BE2C (cell line): ENCODE results near the gene TMEM138.

Experiments
- DNase-seq: peaks from one replicate; pipeline ENCODE4 v3.0.0-alpha.2; 2020
- H3K27me3 ChIP-seq: fragments of 250-450 bp; sonication (Bioruptor Pico); 2 replicates; pipeline ENCODE4 v1.5.1; 2020; ENCODE audit warnings: mild to moderate bottlenecking
- H3K36me3 ChIP-seq: fragments of 250-450 bp; sonication (Bioruptor Pico); 2 replicates; pipeline ENCODE4 v1.5.1; 2020; ENCODE audit warnings: mild to moderate bottlenecking
- H3K4me1 ChIP-seq: fragments of 250-450 bp; sonication (Bioruptor Pico); 2 replicates; pipeline ENCODE4 v1.5.1; 2020
- H3K4me3 ChIP-seq: 2 replicates; pipeline ENCODE4 v1.5.1; 2011; ENCODE audit warnings: low read depth, low read length
- H3K9me3 ChIP-seq: fragments of 250-450 bp; sonication (Bioruptor Pico); 2 replicates; pipeline ENCODE4 v1.5.1; 2020
- TF ChIP-seq, protein P1 (sequence below): IDR thresholded peaks from 2 replicates; pipeline ENCODE4 v1.5.1; 2012; ENCODE audit warnings: mild to moderate bottlenecking, low read depth, low read length

The TMEM138 gene

DNA sequence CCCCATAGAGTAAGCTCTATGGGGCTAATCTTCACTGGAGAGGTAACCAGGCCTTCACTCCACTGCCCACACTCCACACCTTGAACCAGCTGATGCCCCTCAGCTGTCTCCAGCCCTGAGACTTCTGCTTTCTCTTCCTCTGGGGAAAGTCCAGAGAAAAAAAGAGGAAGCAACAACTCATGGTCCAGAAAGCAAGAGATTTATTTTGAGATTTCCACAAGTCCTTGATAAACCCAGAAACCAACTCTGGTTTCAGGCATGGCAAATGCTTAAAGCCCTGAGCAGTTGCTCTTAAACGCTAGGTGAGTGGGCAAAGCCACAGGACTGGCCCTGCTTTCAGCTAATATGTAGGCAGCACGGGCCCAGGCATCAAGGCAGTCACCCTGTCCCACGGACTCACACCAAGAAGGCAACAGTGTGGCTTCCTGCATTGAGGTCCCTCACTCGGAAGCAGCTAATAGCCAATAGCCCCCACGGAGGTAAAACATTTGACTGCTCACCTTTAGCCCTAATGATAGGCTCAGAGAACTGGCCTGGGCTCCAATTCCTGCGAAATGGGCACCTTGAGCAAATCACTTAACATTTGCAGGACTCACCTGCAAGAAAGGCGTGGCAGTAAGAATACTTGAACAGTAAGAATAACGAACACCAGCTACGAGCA, 4.8 kb upstream of the TMEM138 start:
- no peak for DNase-seq
- TF ChIP-seq, protein P1, sequence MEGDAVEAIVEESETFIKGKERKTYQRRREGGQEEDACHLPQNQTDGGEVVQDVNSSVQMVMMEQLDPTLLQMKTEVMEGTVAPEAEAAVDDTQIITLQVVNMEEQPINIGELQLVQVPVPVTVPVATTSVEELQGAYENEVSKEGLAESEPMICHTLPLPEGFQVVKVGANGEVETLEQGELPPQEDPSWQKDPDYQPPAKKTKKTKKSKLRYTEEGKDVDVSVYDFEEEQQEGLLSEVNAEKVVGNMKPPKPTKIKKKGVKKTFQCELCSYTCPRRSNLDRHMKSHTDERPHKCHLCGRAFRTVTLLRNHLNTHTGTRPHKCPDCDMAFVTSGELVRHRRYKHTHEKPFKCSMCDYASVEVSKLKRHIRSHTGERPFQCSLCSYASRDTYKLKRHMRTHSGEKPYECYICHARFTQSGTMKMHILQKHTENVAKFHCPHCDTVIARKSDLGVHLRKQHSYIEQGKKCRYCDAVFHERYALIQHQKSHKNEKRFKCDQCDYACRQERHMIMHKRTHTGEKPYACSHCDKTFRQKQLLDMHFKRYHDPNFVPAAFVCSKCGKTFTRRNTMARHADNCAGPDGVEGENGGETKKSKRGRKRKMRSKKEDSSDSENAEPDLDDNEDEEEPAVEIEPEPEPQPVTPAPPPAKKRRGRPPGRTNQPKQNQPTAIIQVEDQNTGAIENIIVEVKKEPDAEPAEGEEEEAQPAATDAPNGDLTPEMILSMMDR: no peak

DNA sequence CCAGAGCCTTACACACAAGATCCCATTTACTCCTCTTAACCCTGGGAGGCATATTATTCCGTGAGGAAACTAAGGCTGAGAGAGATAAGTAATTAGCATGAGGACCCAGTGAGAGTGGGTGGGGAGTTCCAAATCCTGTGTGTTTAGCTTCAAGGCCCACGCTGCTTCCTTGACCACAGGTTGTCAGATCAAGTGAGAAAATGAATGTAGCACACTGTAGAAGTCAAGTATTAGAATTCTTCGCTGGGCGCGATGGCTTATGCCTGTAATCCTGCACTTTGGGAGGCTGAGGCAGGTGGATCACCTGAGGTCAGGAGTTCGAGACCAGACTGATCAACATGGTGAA, 4.3 kb upstream of the TMEM138 start:
- Histone ChIP-seq H3K4me3 (no peak overlapping the region), H3K36me3 (no peaks in the 10 kb centered on the region; the same call in 1 of the 2 replicates), H3K27me3 (no peaks in the 10 kb centered on the region), H3K9me3 (no peaks in the 10 kb centered on the region), H3K4me1 (no peaks in the 10 kb centered on the region)
- no peak for DNase-seq
- TF ChIP-seq, protein P1: no peak

More for the DNA sequence above, 4.8 kb upstream of the TMEM138 start:
- no peak overlapping the region for H3K4me3 ChIP-seq
- no peaks in the 10 kb centered on the region; the same call in 1 of the 2 replicates for H3K36me3 ChIP-seq
- no peaks in the 10 kb centered on the region for H3K27me3 ChIP-seq
- H3K4me1 ChIP-seq: no peaks in the 10 kb centered on the region
- H3K9me3 ChIP-seq: no peaks in the 10 kb centered on the region

GRCh38 chr11:61358566-61358965, 3.6 kb upstream of the TMEM138 start:
- Histone ChIP-seq H3K4me1 (no peaks in the 10 kb centered on the region), H3K27me3 (no peaks in the 10 kb centered on the region), H3K4me3 (no peak overlapping the region), H3K9me3 (no peaks in the 10 kb centered on the region), H3K36me3 (no peaks in the 10 kb centered on the region; the same call in 1 of the 2 replicates)
- no peak for DNase-seq
- TF ChIP-seq, protein P1: no peak

GRCh38 chr11:61359516-61359915, 2.7 kb upstream of the TMEM138 start:
- no peaks in the 10 kb centered on the region for H3K27me3 ChIP-seq
- DNase-seq: no peak
- no peaks in the 10 kb centered on the region for H3K4me1 ChIP-seq
- H3K9me3 ChIP-seq: no peaks in the 10 kb centered on the region
- H3K36me3 ChIP-seq: peaks cover 6% of the 10 kb centered on the region
- TF ChIP-seq, protein P1: no peak
- no peak overlapping the region for H3K4me3 ChIP-seq

GRCh38 chr11:61361237-61361740, 885 bp upstream of the TMEM138 start:
- Histone ChIP-seq H3K4me1 (no peaks in the 10 kb centered on the region), H3K27me3 (no peaks in the 10 kb centered on the region), H3K36me3 (peaks cover 20% of the 10 kb centered on the region), H3K4me3 (peak overlapping the region; percentile 76), H3K9me3 (no peaks in the 10 kb centered on the region)
- TF ChIP-seq, protein P1: no peak
- DNase-seq: no peak

DNA sequence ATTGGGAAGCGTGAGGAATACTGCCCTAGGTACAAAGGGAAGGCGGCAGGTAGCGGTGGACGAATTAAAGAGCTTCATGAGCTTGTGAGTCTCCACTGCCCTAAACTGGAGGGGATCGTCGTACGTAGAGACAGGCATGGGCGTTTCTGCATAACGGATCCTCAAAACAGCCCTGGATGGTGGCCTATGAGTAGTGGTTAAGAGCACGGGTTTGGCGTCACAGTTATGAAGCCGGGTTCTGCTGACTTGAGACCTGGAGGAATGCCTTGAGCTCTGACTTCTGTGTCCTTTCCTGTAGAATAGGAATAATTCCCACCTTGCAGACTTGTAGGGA, 335 bp downstream of the TMEM138 start:
- no peak for DNase-seq
- Histone ChIP-seq H3K4me3 (peak overlapping the region; percentile 76), H3K36me3 (peaks cover 26% of the 10 kb centered on the region), H3K27me3 (no peaks in the 10 kb centered on the region), H3K9me3 (no peaks in the 10 kb centered on the region), H3K4me1 (peaks cover 5% of the 10 kb centered on the region; the same call in 1 of the 2 replicates)
- TF ChIP-seq, protein P1: no peak
